OCI-LY7 (cell line): ENCODE results near the gene GBGT1.

Experiments used
- CTCF ChIP-seq: fragments of 200-600 bp; sonication (generic); conservative IDR thresholded peaks from 2 replicates; pipeline ENCODE4 v1.5.1; 2014; ENCODE audit warnings: mild to moderate bottlenecking, antibody characterized with exemption, low read length, moderate library complexity, mixed read lengths
- EZH2phosphoT487 ChIP-seq: fragments of 200-600 bp; sonication (generic); IDR thresholded peaks from 2 replicates; pipeline ENCODE4 v1.6.1; 2018; ENCODE audit warnings: low read depth, borderline replicate concordance, mild to moderate bottlenecking, mixed run types, antibody characterized with exemption, low read length, moderate library complexity, mixed read lengths

DNA sequence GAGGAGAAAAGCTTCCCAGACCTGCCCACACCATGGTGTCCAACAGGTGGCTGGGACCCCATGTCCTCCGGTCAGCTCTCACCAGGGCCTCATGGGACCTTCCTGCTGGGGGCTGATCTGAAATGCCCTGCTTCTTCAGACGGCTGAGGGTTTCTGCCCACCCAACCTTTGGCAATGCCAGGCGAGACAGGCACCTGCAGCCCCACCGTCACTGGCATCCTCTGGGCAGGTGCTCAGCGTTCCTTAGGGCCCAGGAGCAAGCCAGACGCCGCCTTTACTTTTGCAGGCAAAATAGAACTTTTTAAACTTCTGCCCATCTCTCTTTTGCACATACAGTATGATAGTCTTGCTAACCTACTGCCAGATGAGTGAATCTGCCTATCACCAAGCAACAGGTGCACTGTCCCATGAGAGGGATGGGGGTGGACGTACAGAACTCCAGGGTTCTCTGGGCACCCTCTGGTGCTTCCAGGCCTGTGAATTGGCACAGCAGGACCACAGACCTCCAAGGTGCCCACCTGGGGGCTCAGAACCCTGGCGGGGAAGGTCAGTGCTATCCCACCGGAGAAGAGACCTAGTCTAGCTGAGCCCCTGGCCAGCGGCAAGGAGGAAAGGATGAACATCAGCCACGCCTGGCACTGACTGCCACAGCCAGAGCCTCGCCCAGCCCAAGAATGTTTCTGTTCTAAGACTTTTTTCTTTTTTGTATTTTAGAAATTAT is 37.9 kb upstream of the GBGT1 start:
- TF ChIP-seq CTCF (no peak), EZH2phosphoT487 (no peak)
